Loucy (cell line): Measurements from ENCODE around the gene SLC43A1.

ENCODE experiments used
- CTCF ChIP-seq: fragments of 200-600 bp; sonication (generic); conservative IDR thresholded peaks from 2 replicates; pipeline ENCODE4 v1.5.1; 2014; ENCODE audit warnings: mild to moderate bottlenecking, antibody characterized with exemption, low read length
- EZH2phosphoT487 ChIP-seq: fragments of 200-600 bp; IDR thresholded peaks from 2 replicates; pipeline ENCODE4 v1.6.1; 2018; ENCODE audit warnings: antibody characterized with exemption, mild to moderate bottlenecking, moderate library complexity, borderline replicate concordance

GRCh38 chr11:57453543-57454177, 61.8 kb downstream of the SLC43A1 start:
- TF ChIP-seq CTCF (no peak), EZH2phosphoT487 (no peak)
